HG03159 (cell line): ENCODE results near the gene ULK3.
A peak's percentile ranks its signal among the peaks of the same experiment; 100 is the strongest.

Source experiments
- ATAC-seq: cut with Tn5 transposase; IDR thresholded peaks from one replicate; pipeline ENCODE4 v1.9.1; 2021; ENCODE audit warnings: mild to moderate bottlenecking, moderate library complexity; ENCODE audit not compliant: unreplicated experiment

ULK3 gene

DNA sequence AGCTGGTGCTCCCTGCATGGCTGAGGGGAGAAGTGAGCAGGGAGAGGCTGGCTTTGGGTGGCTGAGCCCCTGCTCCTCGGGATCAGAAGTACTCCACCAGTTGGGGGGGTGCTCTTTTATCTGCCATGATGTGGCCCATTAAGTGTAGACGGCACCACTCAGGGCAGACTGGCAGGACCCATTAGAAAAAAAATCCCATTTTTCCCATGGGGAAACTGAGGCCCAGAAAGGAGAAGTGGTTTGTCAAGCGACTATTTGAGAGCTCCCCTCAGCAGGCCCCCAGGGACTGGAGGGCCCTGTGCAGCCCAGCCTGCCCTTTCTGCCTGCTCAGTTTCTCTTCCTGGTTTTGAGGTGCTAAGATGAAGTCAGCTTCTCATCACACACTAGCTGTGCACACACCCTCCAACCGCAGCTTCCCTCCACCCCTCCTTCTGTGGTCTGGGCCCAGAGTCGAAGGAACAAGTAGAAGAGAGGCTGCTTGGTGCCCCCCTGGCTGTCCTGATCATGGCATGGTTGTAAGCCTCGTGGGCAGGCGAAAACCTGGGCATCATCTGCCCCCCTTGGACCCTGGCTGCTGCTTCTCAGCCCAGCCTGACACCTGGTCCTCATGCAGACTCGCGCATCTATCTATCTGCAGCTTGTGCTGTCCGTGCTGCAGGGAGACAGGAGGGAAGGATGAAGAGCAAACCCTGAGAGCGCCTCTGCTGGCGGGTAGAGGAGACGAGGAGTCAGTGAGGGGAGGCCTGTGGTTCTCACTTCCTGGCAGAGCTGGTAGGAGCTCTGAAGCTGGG is 55.5 kb downstream of the ULK3 start:
- peak; percentile 48 for ATAC-seq

- ATAC-seq = no peak
Measured at GRCh38 chr15:74786551-74787165, 56.3 kb downstream of the ULK3 start.
